ENCODE results near the gene ZNF879. TPM values are rescaled to one million over a fixed set of nuclear protein-coding genes. Genes with fewer than 3 reads are reported as not detected.

The ZNF879 gene
- total RNA-seq, 4 donors from 2014 or later = 2.5 to 7.0 (median 3.7) TPM

DNA sequence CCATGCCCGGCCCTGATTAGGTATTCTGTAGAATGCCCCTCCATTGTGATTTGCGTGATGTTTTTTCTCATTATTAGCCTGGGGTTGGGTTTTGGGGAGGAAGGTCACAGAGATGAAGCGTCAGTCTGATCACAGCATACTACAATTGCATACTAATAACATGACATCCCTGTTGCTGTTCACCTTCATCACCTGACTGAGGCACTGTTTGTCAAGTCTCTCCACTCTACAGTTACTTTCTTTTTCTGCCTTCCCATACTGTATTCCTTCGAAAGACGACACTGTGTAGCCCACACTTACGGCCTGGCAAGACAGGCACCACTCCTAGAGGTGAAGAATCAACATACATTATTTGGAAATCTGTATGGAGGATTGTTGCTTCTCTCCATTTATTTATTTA is 42.1 kb downstream of the ZNF879 start:
- ATAC-seq (no peak), DNase-seq (no peak)
- intact Hi-C loops (cut with DNase I; ENCODE audit: low total_unique reads) = no loop called here
- Histone ChIP-seq H3K9me3 (peaks cover 0 to 21% (median 7%) of the 10 kb centered on the region in 3 donors), H3K27ac (no peak overlapping the region), H3K27me3 (no peaks in the 10 kb centered on the region), H3K36me3 (peaks cover 6 to 80% of the 10 kb centered on the region in 2 donors), H3K4me3 (no peak overlapping the region), H3K4me1 (peaks cover 5 to 7% of the 10 kb centered on the region in 2 donors)
- TF ChIP-seq, protein P1, sequence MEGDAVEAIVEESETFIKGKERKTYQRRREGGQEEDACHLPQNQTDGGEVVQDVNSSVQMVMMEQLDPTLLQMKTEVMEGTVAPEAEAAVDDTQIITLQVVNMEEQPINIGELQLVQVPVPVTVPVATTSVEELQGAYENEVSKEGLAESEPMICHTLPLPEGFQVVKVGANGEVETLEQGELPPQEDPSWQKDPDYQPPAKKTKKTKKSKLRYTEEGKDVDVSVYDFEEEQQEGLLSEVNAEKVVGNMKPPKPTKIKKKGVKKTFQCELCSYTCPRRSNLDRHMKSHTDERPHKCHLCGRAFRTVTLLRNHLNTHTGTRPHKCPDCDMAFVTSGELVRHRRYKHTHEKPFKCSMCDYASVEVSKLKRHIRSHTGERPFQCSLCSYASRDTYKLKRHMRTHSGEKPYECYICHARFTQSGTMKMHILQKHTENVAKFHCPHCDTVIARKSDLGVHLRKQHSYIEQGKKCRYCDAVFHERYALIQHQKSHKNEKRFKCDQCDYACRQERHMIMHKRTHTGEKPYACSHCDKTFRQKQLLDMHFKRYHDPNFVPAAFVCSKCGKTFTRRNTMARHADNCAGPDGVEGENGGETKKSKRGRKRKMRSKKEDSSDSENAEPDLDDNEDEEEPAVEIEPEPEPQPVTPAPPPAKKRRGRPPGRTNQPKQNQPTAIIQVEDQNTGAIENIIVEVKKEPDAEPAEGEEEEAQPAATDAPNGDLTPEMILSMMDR (IDR thresholded peaks at IDR 0.05 in 4 of 5, conservative IDR thresholded peaks at IDR 0.05 in 1 of 5) = no peak
- TF ChIP-seq POLR2A (IDR thresholded peaks at IDR 0.05) = no peak
- in situ Hi-C loops (cut with MboI; ENCODE audit: low sequenced_read_pairs in 4 of 4) = loop anchor here in 3 of 4 donors (10.0 to 25.0 kb wide), 3 partner anchors 211 to 341 kb away; partner anchors contain the start of genes ZNF354B (in 3 of the 3) and ZNF354A (in 2 of the 3)

DNA sequence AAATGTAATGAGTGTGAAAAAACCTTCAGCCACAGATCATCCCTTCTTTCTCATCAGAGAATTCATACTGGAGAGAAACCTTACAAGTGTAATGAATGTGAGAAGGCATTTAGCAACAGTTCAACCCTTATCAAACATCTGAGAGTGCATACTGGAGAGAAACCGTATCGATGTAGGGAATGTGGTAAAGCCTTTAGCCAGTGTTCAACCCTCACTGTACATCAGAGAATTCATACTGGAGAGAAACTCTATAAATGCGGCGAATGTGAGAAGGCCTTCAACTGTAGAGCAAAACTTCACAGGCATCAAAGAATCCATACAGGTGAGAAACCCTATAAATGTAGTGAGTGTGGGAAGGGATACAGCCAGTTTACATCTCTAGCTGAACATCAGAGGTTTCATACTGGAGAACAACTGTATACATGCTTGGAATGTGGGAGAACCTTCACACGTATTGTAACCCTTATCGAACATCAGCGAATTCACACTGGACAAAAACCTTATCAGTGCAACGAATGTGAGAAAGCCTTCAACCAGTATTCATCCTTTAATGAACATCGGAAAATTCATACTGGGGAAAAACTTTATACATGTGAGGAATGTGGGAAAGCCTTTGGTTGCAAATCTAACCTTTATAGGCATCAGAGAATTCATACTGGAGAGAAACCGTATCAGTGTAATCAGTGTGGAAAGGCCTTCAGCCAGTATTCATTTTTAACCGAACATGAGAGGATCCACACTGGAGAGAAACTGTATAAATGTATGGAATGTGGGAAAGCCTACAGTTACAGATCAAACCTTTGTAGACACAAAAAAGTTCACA is 55.8 kb downstream of the ZNF879 start:
- in situ Hi-C loops (cut with MboI; ENCODE audit: low sequenced_read_pairs in 4 of 4) (no loop called here), intact Hi-C loops (cut with DNase I; ENCODE audit: low total_unique reads) (no loop called here)
- DNase-seq = no peak
- Histone ChIP-seq H3K27ac (no peak overlapping the region), H3K4me1 (no peaks in the 10 kb centered on the region), H3K36me3 (peaks cover 30 to 98% of the 10 kb centered on the region in 2 donors), H3K9me3 (peaks cover 38 to 96% (median 64%) of the 10 kb centered on the region in 3 donors), H3K4me3 (peak overlapping the region in 2 of 4 donors; percentile 1 to 12), H3K27me3 (peaks cover 0 to 5% (median 0%) of the 10 kb centered on the region in 3 donors)
- TF ChIP-seq, protein P1 (IDR thresholded peaks at IDR 0.05 in 4 of 5, conservative IDR thresholded peaks at IDR 0.05 in 1 of 5) = no peak
- no peak for TF ChIP-seq POLR2A (IDR thresholded peaks at IDR 0.05)
- no peak for ATAC-seq

DNA sequence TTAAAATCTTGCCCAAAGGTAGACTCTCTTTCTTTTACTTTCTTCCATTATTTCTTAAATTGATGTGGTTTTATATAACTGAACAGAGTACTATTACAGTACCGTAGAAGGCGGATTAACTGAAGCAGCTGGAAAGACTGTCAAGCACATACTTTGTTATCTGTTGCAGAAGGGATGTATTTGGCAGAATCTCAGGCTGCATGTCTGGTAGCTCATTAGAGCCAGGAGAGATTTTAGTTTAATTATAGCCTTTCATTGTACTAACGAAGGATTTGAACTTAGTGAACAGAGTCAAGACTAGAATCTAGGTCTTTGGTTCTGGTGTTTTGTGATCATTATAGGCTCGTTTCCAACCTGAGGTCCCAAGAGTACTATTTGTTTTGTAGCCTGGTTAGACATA is 57.1 kb downstream of the ZNF879 start:
- peaks cover 42 to 93% (median 60%) of the 10 kb centered on the region in 3 donors for H3K9me3 ChIP-seq
- TF ChIP-seq, protein P1 (IDR thresholded peaks at IDR 0.05 in 4 of 5, conservative IDR thresholded peaks at IDR 0.05 in 1 of 5) = no peak
- peaks cover 28 to 84% of the 10 kb centered on the region in 2 donors for H3K36me3 ChIP-seq
- intact Hi-C loops (cut with DNase I; ENCODE audit: low total_unique reads) = no loop called here
- in situ Hi-C loops (cut with MboI; ENCODE audit: low sequenced_read_pairs in 4 of 4) = no loop called here
- no peak for DNase-seq
- H3K27me3 ChIP-seq = peaks cover 0 to 5% (median 0%) of the 10 kb centered on the region in 3 donors
- no peak for ATAC-seq
- H3K4me3 ChIP-seq = peak overlapping the region in 1 of 4 donors; percentile 32
- H3K27ac ChIP-seq = no peak overlapping the region
- H3K4me1 ChIP-seq = no peaks in the 10 kb centered on the region

Other genes starting within 250 kb of the ZNF879 start
- gene ZNF354B, start 163.9 kb upstream of the ZNF879 start, total RNA-seq = 10 to 100 TPM in 1 of 4 donors, 1 to 10 TPM in 3; 4.4 to 11.3 (median 5.0) TPM
- gene ZFP2, start 127.9 kb upstream of the ZNF879 start, total RNA-seq = 1 to 10 TPM in 3 of 4 donors, under 1 TPM in 1; 0.71 to 2.1 (median 1.5) TPM
- under 1 TPM; 0.17 to 0.71 (median 0.36) TPM for gene ZNF454, start 82.6 kb upstream of the ZNF879 start, total RNA-seq
- gene GRM6, start 28.5 kb upstream of the ZNF879 start, total RNA-seq = not detected
- gene ZNF354C, start 36.6 kb downstream of the ZNF879 start, total RNA-seq = 1 to 10 TPM; 1.6 to 3.5 (median 2.3) TPM

Measured in gastrocnemius medialis (tissue), 4 donors.